Measurements from ENCODE around the gene DIAPH3.

The DIAPH3 gene

DNA sequence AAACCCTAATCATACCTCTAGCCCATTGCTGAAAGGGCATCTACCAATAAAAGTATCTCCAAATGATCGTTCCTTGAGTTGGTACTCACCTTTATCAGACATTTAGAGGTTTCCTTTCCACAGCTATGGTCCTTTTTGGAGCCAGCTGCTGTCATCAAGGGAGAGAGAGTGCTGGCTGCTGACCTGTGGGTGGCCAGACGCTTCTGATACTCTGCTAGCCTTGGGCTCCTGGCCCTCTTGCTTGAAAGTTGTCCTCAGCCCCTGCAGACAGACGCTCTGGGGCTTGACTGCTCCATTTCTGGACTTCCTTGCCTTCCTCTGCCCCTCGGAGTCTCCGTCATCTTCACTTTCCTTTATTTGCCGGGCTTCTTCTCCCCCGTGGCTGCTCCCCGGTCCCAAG is 499.1 kb downstream of the DIAPH3 start:
- DNase-seq = no peak

DNA sequence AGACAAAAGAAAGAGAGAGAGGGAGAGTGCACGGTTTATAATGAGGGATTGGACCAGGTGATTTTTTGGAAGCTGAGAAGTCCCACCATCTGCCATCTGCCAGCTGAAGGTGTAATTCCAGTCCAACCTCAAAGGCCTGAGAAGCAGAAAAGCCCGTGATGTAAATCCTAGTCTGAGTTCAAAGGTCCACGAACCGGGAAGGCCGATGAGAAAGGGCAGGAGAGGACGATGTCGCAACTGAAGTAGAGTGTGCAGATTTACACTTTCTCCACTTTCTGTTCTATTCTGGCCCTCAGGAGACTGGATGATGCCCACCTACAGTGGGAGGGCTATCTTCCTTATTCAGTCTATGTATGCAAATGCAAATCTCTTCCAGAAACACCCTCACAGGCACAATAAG is 500.0 kb downstream of the DIAPH3 start:
- DNase-seq = no peak

DNA sequence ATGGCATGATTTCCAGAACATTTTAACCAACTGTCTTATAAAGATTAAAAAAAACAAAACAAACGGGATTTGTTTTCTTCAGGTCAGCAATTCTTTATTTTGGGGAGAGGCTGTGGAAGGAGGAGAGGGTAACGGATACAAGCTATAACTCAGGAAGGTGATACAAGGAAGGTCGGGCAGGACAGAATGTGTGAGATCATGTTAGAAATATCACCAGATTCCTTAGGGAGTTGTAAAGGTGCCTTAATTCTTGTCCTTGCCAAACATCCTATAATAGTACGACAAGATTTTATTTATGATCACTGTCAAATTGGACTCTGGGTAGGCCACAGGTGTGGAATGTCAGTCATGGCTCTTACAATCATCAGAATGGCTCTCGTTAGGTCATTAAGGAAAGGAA is 503.1 kb downstream of the DIAPH3 start:
- DNase-seq = no peak

DNA sequence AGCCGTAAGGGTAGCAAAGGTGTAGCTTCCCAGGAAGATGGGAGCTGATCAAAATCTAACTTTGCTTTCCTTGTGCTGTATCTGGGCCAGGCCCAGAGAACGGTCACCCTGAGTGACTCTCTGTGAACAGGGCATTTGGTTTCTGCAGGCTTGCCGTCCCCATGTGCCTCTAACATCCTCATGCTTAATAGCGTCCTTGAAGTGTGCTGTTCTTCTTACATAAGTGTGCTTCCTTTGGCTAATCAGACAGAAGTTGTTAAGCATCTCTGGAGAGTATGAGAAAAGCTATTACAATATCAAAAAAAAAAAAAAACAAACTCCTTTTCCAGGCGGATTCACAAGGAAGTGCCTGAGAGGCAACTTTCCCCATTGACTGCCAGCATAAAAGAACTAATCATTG is 503.7 kb downstream of the DIAPH3 start:
- no peak for DNase-seq

DNA sequence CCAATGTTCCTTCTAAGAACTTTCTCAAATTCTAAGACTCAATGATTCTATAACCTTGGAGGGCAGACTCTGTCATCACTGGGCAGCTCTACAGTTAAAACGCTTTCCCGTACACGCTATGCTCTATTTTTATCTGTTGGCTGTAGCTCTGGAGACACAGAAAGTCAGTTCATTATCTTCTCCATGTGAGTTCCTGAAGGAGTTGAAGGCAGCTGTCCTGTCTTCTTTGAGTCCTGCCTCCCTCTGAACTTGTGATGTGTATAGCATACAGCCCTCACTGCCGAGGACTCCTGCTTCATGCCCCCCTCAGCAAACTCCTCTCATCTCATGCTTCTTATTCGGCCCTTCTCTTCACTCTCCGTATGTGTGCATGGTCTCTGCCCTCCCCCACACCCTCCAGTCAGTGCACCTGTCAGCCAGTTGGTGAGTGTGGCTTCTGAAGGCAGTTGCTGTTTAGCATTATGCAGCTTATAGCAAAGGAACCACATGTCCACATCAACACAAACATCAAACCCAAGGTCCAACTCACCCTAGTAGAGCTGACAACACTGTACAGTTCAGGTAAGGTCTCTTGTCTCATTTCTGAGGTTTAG is 504.9 kb downstream of the DIAPH3 start:
- DNase-seq = no peak

DNA sequence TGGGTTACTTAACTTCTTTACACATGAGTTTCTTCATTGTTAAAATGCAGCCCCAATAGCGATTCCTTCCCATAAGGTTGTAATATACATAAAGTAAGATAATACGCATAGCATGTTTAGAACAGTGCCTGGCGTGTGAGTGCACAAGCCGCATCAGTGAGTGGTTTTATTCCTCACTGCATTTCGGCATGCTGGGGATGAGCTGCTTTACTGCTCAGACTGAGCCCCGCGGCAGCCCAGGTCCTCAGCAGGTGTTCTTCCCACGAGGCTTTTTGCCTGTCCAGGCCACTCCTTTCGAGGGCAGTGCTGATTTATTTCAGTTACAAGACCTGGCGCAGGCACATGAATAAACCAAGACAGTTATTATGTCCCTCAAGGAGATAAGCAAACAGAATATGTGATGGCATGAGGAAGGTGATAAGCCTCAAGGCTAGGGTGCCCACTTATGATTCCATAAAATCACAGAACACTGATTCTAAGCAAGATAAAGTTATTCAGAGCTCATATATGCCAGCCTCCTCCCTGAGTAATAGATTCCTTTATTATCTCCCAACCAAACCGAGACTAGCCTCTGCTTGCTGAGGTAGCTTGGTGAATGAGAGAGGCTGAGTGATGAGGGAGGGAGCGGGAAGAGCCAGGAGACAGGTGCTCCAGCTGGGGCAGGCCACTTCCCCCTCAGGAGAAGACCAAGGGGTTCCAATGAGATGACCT is 505.5 kb downstream of the DIAPH3 start:
- DNase-seq = no peak

DNA sequence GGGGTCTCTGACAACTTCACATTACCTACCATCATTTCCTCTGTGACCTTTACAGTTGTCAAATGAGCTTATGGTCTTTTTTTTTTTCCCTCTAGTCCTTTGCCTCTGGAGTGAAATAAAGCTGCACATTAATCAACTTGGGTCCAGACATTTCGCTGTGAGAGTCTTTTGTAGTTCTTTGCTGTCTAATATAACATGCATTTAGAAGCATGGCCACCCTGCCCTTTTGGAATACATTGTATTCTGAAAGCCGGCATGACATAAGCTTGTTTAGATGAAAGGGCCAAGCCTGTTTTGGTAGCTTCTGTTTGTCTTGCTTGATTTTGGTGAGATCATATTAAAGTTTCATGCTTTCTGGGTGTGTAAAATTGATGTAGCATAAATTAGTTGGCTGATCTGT is 509.8 kb downstream of the DIAPH3 start:
- DNase-seq = no peak

DNA sequence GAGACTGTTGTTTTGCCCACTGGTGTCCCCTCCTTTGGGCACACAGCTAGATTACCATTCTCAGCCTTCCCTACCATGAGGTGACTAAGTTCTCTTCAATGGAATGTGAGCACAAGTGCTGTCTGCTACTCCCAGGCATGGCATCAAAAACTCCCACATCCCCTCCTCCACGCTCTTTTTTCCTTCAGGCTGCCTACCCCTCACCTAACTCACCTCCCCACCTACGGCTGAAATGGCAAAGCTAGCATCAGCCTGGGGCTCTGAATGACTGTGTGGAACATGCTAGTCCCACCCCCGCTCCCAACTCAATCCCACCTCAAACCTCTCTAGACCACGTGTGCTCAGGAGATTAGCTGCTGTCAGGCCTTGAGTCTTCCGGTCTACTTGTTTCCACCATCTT is 512.2 kb downstream of the DIAPH3 start:
- no peak for DNase-seq

DNA sequence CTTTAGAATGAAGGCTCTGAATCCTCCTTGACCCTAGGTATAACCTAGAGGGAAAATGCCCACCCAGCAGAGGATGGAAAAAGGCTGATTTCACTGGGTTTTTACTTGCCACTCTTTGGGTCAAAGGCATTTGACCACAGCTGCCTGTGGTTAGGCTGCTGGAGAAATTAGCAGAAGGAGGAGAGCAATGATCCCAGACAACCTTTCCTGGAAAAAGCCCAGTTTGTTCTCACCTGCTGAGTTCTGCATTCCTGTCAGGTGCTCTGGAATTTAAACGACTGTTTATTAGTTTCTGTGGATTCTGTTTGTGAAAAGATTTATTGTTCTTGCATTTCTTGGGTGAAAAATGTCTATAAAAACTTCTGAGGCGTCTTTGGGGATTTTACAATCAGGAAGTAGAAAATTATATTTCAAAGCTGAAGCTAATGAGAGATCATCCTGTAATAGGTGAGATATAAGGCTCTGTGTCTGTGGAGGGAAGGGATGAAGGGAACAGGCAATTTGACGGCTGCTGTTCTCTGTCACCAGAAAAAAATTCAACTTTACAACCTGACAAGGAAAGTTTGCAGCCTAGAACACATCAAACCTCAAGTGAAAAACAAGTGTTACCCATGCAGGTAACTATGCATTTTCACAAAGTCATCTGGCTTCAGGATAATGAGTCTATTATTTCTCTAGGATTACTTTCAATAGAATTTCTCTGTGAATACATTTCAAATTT is 519.7 kb downstream of the DIAPH3 start:
- no peak for DNase-seq

DNA sequence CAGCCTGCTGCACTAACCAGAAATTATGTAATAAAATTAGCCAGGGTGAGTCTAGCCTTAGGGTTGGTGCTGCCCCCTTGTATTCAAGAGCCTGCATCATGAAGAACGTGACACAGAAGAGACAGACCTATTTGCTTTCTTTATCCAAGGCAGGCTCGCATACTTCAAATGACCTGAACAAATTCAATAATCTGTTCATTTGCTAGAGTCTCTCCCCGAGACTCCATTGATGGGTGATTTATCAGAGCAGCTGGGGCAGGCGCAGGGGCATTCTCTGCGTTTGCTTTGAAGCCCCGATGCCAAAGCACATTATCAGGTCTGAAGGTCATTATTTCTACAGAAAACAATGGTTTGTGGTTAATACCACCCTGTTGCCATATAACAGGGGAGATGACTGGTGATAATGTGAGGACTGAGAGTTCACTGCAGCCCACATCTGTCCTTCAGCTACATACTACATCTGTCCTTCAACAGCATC is 520.3 kb downstream of the DIAPH3 start:
- DNase-seq = no peak

DNA sequence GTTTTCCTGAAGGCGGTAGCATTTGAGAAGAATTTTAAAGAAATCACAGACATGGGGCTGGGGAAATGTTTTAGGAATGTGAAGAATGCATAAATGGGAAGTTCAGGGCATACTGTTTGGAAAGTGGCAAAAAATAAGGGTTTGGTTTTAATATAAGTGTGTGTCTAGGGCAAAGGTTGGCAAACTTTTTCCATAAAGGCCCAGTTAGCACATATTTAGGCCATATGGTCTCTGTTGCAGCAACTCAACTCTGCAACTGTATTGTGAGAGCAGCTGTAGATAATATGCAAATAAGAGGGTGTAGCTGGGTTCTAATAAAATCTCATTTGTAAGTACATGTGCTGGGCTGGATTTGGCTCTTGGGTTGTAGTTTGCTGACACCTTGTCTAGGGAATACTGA is 521.9 kb downstream of the DIAPH3 start:
- DNase-seq = no peak

DNA sequence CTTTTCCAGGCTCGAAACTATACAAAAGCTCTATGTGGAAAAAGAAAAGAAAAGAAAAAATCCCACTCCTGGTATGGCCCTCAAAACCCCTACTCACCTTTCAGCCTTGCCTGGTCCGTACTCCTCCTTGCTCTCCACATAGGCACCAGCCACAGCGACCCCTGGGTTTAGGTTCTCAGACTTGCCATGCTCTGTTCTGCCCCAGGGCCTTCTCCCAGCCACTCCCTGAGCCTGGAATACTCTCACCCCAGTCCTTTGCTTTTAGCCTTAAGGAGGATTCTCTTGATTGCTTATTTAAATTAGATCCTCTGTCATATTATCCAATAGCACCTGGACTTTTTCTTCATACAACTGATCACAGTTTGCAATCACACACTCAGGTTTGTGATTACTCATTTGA is 522.5 kb downstream of the DIAPH3 start:
- DNase-seq = no peak

DNA sequence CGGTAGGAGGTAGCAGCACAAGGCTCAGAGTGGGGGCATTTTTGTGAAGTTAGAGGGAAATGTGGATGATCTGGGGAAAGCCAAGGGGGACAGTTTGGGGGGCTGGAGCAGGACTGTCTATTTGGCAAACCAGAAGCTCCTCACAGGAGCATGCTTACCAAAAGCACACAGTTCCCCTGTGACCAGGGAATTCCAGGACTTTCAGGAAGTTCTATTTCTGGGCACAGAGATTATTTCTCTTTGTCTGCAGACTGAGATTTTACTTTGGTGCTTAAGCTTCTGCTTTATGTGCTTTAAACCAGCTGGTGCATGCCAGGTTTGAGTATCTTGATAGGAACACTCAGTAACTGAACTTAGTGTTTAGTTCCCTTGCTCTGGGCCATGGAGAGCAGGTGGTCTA is 525.3 kb downstream of the DIAPH3 start:
- no peak for DNase-seq

DNA sequence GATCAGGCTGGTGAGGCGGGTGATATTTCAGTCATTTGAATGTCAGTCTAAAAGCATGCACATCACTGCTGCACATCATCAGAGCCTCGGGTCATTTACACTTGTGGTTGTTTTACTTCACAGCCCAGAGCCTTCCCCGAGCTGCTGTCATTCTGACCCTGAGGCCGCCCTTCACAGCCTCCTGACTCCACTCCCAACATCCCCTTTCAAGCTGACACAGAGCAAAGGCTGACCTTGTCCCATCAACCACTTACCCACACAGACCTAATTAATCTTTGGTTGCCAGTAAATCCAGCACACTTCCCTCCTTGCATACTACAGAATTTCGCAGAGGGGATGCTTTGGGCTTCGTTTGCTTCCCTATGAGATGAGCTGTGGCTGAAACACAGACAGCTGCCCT is 528.1 kb downstream of the DIAPH3 start:
- DNase-seq = no peak

DNA sequence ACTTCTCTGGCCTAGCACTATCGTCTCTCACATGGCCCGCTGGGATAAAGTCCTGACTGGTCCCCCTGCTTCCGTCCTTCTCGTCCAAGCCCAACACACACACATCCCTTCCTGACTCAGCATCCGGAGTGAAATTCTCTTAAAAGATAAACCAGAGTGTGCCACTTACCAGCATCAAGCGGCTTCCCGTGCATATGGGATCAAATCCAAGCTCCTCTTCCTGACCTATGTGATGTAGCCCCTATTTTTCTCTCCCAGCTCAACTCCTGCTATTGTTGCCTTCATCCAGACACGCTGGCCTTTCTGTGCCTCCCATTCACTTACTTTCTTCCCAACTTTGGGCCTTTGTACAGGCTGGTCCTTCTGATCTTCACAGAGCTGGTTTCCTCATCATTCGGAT is 530.4 kb downstream of the DIAPH3 start:
- DNase-seq = no peak

DNA sequence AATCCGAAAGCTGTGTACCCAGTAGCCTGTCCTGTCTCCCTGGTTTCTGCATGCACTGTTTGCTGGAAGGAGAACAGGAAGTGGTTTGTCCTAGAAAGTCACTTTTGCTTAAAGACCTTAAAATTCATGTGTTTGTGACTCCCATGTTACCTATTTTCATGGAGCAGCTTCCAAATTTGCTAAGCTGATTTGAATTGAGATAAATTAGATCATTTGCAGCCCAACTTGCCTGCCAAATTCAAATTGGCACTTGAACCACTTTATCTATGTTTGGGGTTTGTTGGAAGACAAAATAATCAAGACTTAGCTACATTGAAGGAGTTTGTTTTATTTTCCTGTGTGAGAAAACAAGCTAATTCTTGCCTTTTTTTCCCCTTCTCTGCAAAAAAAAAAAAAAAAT is 532.5 kb downstream of the DIAPH3 start:
- no peak for DNase-seq

DNA sequence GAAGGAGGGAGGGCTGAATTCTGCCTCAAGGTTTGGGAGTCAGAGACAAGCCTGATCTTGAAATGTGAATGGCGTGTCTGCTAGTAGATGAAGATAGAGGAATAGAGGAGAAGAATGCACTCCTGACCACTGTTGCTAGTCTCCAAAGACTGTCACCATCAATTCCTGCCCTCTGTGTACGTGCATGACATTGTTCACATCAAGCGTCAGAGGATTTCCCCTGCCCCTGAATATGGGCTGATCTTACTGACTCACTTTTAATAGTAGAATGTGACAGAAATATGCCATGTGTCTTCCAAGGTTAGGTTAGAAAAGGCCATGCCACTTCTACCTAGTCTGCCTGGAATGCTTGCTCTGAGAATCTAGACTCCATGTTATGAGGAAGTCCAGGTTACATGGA is 538.6 kb downstream of the DIAPH3 start:
- no peak for DNase-seq

DNA sequence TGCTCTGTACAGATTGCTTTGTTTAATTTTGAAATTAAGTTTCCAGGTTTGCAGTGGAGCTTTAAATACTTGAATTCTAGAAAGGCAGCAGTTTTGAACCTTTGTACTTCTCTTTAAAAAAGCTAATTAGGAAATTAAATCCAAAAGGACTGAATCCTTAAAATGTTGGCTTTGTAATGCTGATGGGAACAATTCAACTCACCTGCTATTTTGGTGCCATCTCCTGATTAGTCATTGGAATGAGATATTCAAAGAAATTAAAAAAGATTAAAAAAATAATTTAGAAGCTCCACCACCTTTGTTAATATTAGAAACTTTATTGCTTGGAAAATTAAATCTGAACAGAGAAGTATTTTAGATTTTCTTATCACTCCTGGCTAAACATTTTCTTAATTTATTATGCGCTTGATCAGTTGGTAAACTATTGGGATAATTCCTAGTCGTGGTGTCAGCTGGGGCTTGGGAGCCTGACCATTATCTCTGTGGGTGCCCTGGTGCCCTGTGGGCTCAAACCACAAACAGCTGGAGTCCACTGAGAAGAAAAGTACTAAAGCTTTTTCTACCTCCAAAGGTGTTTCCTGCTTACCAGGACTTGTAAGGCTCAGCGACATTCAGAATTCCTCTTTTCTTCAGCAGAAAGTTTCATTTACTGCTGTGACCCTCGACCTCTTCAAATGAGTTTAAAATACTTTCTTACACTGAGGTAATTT is 540.4 kb downstream of the DIAPH3 start:
- no peak for DNase-seq

DNA sequence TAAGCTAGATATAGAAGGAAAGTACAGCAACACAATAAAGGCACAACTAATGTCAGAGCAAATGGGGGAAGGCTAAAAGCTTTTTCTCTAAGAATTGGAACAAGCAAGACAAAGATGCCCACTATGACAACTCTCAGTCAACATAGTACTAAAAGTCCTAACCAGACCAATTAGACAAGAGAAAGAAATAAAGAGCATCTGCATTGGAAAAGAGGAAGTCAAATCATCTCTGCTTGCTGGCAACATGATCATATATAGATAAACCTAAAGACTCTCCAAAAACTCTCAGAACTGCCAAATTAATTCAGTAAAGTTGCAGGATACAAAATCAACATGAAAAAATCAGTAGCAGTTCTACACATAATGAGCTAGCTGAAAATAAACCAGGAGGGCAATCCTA is 542.0 kb downstream of the DIAPH3 start:
- no peak for DNase-seq

Measured in NCI-H510A treated with DMSO at 0.1 percent for 48 hours (cell line).